Loucy (cell line): Measurements from ENCODE around the gene RNF149.

Source experiments
- CTCF ChIP-seq: fragments of 200-600 bp; sonication (generic); conservative IDR thresholded peaks from 2 replicates; pipeline ENCODE4 v1.5.1; 2014; ENCODE audit warnings: mild to moderate bottlenecking, antibody characterized with exemption, low read length
- EZH2phosphoT487 ChIP-seq: fragments of 200-600 bp; IDR thresholded peaks from 2 replicates; pipeline ENCODE4 v1.6.1; 2018; ENCODE audit warnings: antibody characterized with exemption, mild to moderate bottlenecking, moderate library complexity, borderline replicate concordance

DNA sequence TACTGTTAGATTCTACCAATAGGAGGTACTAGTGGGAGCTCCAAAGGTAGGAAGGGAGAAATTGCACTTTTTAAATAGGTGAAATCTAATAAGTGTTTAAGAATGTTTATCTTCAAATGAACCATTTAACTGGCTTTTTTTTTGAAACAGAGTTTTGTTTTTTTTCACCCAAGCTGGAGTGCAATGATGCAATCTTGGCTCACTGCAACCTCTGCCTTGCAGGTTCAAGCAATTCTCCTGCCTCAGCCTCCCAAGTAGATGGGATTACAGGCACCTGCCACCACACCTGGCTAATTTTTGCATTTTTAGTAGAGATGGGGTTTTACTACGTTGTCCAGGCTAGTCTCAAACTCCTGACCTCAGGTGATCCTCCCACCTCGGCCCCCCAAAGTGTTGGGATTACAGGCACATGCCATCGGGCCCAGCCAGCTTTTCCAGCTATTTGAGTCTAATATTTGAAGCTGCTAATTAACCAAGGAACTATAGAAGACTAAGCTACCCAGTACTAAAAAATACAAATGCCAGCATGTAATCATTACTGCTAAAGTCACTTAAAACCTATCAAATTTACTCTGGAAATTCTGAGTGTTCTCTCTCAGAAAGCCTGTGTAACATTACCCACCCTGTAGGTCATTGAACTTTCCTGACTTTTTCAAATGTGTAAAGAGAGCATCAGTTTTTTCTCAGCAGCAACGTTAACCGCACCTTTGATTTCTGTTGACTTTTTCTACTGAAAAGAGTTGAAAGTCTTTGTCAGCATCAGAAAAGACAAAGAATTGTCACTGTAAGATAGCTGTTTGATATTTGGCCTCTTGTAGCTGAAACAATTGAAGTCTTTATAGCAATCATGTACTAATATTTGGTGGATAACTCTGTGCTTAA lies 24.6 kb upstream of the RNF149 start:
- TF ChIP-seq CTCF: no peak; the same call in 1 of the 2 replicates
- TF ChIP-seq EZH2phosphoT487: no peak
